Ishikawa (cell line): ENCODE results near the gene TREM2.

Experiments
- EP300 ChIP-seq: IDR thresholded peaks from 2 replicates; pipeline ENCODE4 v1.6.1; 2012; ENCODE audit warnings: borderline replicate concordance
- RAD21 ChIP-seq: IDR thresholded peaks from 2 replicates; pipeline ENCODE4 v1.6.1; 2012; ENCODE audit warnings: low read depth
- TAF1 ChIP-seq: IDR thresholded peaks from 2 replicates; pipeline ENCODE4 v1.6.1; 2012; ENCODE audit warnings: low read depth, mild to moderate bottlenecking
- YY1 ChIP-seq: IDR thresholded peaks from 2 replicates; pipeline ENCODE4 v1.6.1; 2012; ENCODE audit warnings: low read depth

GRCh38 chr6:41208439-41209106, 45.7 kb upstream of the TREM2 start:
- no peak for TF ChIP-seq RAD21
- TF ChIP-seq EP300 = no peak
- TF ChIP-seq YY1 = no peak
- no peak for TF ChIP-seq TAF1
